ENCODE measurements around the gene RIMS1. TPM values are rescaled to one million over a fixed set of nuclear protein-coding genes. Genes with fewer than 3 reads are reported as not detected.
A peak's percentile ranks its signal among the peaks of the same experiment; 100 is the strongest.

Gene RIMS1
- total RNA-seq, 4 donors from 2014 or later, result 0.13 to 16.8 (median 1.2) TPM

DNA sequence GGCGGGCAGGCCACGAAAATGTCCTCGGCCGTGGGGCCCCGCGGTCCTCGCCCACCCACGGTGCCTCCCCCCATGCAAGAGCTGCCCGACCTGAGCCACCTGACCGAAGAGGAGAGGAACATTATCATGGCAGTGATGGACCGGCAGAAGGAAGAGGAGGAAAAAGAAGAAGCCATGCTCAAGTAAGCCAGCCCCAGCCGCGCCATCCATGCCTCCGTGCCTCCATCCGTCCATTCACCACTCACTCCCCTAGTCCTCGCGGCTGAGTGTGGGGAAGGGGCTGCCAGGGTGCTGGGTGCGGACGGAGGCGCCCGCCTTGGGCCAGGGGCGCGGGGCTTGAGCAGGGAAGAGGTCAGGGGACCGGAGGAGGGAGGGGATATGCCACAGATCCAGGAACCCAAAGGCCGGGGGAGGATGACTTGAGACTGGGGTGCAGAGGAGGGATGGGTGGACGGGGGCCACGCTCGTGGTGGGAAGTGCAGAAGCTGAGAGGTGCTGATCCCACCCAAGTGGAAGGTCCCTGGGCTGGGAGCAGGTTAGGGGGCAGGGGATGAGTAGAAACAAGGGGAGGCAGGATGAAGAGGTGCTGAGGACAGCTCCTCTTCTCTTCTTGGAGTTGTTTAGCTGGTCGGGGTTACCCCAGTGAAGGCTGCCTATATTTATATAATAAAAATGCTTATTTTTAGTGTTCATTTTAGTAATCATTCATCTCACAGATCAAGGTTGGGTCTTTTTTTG lies 825 bp downstream of the RIMS1 start:
- Histone ChIP-seq H3K27ac (no peak overlapping the region), H3K4me1 (peaks cover 0 to 12% (median 0%) of the 10 kb centered on the region in 3 donors), H3K36me3 (no peaks in the 10 kb centered on the region), H3K27me3 (peaks cover 0 to 38% (median 3%) of the 10 kb centered on the region in 4 donors), H3K9me3 (no peaks in the 10 kb centered on the region), H3K4me3 (peak overlapping the region in 3 of 4 donors; percentile 4 to 62 (median 28))
- intact Hi-C loops (cut with DNase I), result no loop called here
- WGBS, 2 donors, result 14 to 24% methylated on average over 14 of the region's 29 CpGs
- no peak for TF ChIP-seq POLR2A (IDR thresholded peaks at IDR 0.05)
- TF ChIP-seq, protein P1, sequence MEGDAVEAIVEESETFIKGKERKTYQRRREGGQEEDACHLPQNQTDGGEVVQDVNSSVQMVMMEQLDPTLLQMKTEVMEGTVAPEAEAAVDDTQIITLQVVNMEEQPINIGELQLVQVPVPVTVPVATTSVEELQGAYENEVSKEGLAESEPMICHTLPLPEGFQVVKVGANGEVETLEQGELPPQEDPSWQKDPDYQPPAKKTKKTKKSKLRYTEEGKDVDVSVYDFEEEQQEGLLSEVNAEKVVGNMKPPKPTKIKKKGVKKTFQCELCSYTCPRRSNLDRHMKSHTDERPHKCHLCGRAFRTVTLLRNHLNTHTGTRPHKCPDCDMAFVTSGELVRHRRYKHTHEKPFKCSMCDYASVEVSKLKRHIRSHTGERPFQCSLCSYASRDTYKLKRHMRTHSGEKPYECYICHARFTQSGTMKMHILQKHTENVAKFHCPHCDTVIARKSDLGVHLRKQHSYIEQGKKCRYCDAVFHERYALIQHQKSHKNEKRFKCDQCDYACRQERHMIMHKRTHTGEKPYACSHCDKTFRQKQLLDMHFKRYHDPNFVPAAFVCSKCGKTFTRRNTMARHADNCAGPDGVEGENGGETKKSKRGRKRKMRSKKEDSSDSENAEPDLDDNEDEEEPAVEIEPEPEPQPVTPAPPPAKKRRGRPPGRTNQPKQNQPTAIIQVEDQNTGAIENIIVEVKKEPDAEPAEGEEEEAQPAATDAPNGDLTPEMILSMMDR (IDR thresholded peaks at IDR 0.05), result no peak
- DNase-seq, result no peak

DNA sequence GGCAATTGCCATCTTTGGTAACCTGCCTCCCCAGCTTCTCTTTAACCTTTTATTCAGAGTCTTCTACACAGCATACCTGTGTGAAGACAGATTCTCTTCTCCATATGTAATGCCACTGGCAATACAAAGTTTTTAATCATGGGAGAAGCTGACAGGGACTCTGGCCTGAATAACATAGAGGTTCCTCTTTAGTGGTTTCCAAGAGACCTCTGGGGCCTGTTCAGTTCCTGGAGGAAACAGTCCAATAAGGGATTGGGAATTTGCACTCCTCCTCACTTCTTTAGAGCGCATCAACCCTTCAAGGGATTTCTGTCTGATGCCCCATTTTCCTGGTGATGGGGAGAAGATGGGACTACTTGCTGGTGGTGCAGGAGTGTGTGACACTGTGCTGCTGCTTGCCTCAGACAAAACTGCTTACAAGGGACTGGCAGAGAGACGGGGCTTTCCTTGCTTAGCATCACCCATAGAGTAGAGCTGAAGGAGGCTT lies 1.4 kb downstream of the RIMS1 start:
- DNase-seq, result no peak
- Histone ChIP-seq H3K27me3 (peaks cover 0 to 38% (median 3%) of the 10 kb centered on the region in 4 donors), H3K4me1 (peaks cover 0 to 12% (median 0%) of the 10 kb centered on the region in 3 donors), H3K27ac (no peak overlapping the region), H3K4me3 (no peak overlapping the region), H3K36me3 (no peaks in the 10 kb centered on the region), H3K9me3 (no peaks in the 10 kb centered on the region)
- intact Hi-C loops (cut with DNase I), result no loop called here
- 57 to 100% methylated on average over 1 of the region's 2 CpGs for WGBS, 2 donors
- TF ChIP-seq POLR2A (IDR thresholded peaks at IDR 0.05), result no peak
- TF ChIP-seq, protein P1 (IDR thresholded peaks at IDR 0.05), result no peak

DNA sequence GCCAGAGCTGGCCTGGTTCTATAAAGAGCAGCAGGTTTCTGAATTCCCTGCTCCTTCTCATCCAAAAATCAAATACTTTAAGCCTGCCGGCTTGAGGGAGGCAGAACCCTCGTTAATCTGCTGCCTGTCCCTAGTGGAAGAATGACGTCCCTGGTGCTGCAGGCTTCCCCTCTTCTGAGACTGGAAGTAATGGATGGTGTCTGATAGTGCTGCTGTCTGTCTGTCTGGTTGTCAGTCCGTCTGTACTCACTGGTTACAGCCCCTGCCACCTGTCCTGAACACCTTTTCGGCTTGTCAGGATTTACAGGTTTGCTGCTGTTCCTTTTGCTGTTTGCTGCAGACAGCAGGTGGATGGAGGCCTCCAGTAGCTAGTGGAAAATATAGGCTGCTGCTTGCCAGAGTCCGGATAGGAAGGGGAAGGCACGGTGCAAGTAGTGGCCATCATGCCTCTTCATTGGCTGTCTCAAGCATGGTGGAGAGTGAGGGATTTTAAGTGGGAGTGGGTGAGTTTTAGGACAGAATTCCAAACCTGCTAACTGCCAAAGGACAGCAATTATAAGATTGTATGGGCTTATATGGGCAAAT lies 2.5 kb downstream of the RIMS1 start:
- DNase-seq, result no peak
- Histone ChIP-seq H3K27ac (no peak overlapping the region), H3K36me3 (no peaks in the 10 kb centered on the region), H3K9me3 (no peaks in the 10 kb centered on the region), H3K4me3 (no peak overlapping the region), H3K27me3 (peaks cover 0 to 38% (median 3%) of the 10 kb centered on the region in 4 donors), H3K4me1 (peaks cover 0 to 12% (median 0%) of the 10 kb centered on the region in 3 donors)
- 47 to 57% methylated on average over 6 to 7 of the region's 7 CpGs for whole genome bisulfite sequencing, 2 donors
- TF ChIP-seq, protein P1 (IDR thresholded peaks at IDR 0.05), result no peak
- TF ChIP-seq POLR2A (IDR thresholded peaks at IDR 0.05), result no peak
- intact Hi-C loops (cut with DNase I), result no loop called here

DNA sequence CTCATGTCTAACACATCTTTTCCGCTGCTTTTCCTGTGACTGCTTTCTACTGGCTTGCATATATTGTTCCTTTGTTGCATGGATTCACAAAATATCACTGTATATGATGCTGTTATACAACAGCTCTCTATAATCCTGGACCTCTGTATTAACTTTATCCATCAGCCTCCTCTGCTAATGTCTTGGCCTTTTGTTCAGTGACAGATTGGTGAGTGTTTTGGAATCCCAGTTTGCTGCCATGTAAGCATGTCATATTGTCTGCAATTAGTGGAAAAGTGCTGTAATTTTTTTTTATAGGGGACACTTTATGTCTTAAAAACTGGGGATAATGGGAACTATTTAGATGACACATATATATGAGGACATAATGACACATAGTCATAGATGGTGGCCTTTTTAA lies 3.0 kb downstream of the RIMS1 start:
- no peak for DNase-seq
- 78 to 87% methylated on average over 1 of the region's 1 CpG for WGBS, 2 donors
- no peaks in the 10 kb centered on the region for H3K9me3 ChIP-seq
- H3K36me3 ChIP-seq, result no peaks in the 10 kb centered on the region
- TF ChIP-seq, protein P1 (IDR thresholded peaks at IDR 0.05), result no peak
- peaks cover 0 to 12% (median 0%) of the 10 kb centered on the region in 3 donors for H3K4me1 ChIP-seq
- H3K4me3 ChIP-seq, result no peak overlapping the region
- H3K27me3 ChIP-seq, result peaks cover 0 to 38% (median 3%) of the 10 kb centered on the region in 4 donors
- intact Hi-C loops (cut with DNase I), result no loop called here
- H3K27ac ChIP-seq, result no peak overlapping the region

DNA sequence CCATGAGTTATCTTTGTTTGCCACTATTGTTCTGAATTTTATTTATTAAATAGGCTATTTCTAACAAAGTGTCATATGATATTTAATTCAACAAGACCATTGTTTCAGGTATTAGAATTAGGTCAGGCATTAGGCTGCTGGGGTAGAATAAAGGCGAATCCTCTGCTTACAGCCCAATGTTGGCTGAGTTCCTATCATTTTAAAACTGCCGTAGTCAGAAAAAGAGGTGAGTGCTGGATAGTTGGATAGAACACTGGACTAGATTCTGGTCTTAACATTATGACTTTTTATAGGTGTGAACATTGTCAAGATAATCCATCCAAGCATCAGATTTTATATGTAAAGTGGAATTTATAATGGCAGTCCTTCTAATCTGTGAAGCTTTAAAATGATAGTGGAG lies 6.3 kb downstream of the RIMS1 start:
- no peak for DNase-seq
- Histone ChIP-seq H3K36me3 (no peaks in the 10 kb centered on the region), H3K4me1 (no peaks in the 10 kb centered on the region), H3K27ac (no peak overlapping the region), H3K4me3 (no peak overlapping the region), H3K27me3 (peaks cover 0 to 15% (median 0%) of the 10 kb centered on the region in 4 donors), H3K9me3 (no peaks in the 10 kb centered on the region)
- TF ChIP-seq POLR2A (IDR thresholded peaks at IDR 0.05), result no peak
- TF ChIP-seq, protein P1 (IDR thresholded peaks at IDR 0.05), result no peak
- intact Hi-C loops (cut with DNase I), result no loop called here
- 81 to 85% methylated on average over 2 of the region's 2 CpGs for WGBS, 2 donors

All from esophagus squamous epithelium (tissue), 5 donors.